Epithelial cell of esophagus (primary cell): ENCODE measurements around the gene ADAMTS17.

Experiments
- DNase-seq: peaks from one replicate; pipeline ENCODE4 v3.0.0; 2010; ENCODE audit warnings: low read depth
- H3K4me3 ChIP-seq: 2 replicates; pipeline ENCODE4 v1.5.1; 2011; ENCODE audit warnings: mild to moderate bottlenecking, low read length, control low read depth
- TF ChIP-seq, protein P1 (sequence below): IDR thresholded peaks from 2 replicates; pipeline ENCODE4 v1.5.1; 2011; ENCODE audit warnings: low read depth, mild to moderate bottlenecking, low read length, control low read depth, inconsistent platforms; ENCODE audit not compliant: insufficient read depth; ENCODE audit errors: missing control alignments

ADAMTS17 gene

DNA sequence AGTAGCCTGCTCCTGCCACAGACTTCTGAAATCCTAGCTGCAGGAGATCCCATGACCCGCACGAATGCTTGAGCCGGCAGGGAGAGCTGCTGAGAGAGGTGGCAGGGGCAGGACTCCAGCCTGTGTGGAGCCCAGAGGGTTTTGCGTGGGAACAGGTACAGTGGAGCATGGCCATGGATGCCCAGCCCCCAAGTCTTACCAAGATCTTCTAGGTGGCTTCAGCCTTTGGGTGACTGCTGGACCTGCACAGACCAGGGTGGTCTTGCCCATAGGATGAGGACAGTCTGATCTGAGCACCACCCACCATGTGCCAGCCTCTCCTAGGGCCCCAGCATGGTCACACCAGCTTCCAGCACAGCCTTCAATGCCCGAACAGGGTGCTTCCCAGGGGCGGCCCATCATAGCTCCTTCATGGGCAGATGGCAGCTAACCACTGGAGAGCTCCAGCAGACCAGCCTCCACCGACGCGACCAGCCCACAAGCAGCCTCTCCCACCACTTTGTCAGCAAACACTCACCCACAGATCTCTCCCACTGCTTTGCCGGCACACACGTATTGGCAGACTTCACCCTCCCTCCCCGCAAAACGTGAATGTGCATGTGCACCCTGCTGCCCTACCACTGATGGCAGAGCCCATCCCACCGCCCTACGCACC is 56.0 kb downstream of the ADAMTS17 start:
- no peak overlapping the region for H3K4me3 ChIP-seq
- no peak for DNase-seq
- TF ChIP-seq, protein P1, sequence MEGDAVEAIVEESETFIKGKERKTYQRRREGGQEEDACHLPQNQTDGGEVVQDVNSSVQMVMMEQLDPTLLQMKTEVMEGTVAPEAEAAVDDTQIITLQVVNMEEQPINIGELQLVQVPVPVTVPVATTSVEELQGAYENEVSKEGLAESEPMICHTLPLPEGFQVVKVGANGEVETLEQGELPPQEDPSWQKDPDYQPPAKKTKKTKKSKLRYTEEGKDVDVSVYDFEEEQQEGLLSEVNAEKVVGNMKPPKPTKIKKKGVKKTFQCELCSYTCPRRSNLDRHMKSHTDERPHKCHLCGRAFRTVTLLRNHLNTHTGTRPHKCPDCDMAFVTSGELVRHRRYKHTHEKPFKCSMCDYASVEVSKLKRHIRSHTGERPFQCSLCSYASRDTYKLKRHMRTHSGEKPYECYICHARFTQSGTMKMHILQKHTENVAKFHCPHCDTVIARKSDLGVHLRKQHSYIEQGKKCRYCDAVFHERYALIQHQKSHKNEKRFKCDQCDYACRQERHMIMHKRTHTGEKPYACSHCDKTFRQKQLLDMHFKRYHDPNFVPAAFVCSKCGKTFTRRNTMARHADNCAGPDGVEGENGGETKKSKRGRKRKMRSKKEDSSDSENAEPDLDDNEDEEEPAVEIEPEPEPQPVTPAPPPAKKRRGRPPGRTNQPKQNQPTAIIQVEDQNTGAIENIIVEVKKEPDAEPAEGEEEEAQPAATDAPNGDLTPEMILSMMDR: no peak

DNA sequence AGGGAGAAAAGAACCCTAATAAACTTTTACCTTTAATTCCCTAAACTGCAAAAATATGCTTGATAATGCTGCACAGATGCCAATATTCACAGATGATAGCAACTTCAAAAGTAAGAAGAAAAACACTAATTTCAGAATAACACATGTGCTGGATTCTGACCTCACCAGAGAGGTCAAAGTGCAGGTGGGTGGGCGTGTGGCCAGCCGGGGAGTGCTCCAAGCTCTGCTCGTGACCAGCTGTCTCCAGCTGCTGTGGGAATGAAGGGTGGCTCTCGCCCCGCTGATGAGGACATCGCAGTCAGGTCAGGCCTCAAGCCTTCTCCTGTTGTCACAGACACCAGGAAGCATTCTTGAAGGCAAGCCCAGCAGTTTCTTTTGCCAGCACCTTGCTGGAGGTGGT is 57.1 kb downstream of the ADAMTS17 start:
- TF ChIP-seq, protein P1: no peak
- no peak for DNase-seq
- H3K4me3 ChIP-seq: no peak overlapping the region

DNA sequence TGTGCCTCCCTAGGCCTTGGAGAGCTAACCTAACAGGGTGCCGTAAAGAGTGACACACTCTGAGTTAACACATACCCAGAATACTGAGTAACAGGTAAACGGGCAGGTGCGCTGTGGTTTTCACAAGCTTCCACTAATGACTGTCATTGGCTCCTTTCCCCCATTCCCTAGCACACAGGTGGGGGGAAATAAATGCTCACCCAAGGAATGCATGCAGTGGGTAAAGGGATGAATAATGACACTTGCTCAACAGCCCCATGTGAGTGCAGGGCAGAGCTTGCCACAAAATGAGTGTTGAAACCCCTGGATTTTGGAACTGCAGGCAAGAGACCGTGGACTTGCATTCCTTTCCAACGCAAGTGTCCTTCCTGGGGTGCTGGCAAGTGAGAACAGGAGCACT is 57.6 kb downstream of the ADAMTS17 start:
- TF ChIP-seq, protein P1: no peak
- no peak overlapping the region for H3K4me3 ChIP-seq
- peak; percentile 66 for DNase-seq

DNA sequence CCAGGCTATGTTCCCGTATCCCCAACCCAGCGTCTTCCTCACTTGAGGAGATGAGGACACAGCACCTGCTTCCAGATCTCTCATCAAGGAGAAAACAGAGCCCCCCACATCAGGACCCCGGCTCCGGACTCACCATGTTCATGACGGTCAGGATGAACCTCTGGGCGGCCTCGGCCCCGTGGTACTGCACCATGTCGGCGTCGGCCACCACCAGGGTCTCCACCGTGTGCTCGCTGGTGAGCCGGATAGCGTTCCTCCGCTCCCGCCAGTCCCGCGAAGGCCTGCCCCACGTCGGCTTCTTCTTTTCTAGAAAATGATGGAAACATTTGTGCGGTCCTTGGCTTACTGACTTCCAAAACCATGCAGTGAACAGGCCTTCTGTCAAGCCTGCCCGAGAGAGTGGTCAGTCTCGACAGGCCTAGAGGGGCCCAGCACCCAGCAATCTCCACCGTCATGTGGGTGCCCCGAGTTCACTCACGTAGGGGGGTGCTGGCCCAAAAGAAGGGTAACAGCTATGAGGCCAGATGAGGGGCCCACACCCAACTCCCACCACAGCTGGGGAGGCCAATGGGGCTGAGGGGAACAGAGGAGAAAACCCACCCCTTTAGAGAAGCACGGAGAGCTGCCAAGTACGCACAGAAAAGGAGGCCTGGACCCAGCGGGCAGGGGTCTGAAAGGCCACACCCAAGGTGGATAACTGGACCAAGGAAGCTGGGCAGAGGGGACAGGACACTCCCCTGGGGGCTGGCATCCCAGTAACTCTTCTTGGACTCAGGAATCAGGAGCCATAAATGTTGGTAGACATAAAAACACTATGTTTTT is 60.5 kb downstream of the ADAMTS17 start:
- DNase-seq: no peak
- no peak overlapping the region for H3K4me3 ChIP-seq
- TF ChIP-seq, protein P1: no peak

DNA sequence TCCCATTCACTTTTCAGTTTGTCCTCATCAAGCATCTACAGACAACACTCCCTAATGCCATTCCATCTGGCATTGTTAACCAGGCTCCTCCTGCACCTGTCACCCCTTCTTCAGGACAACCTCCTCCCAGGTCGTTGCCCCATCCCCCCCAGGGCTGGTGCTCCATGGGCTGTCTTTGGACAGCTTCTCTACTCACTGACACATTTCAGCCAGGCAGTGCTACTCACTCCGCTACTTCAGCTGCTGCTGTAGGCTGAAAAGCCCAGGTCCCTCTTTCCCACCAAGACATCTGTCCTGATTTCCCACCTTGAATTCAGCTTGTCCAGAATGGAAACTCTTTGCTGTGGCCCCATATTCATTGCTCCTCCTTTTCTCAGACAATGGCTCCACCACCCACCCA is 61.9 kb downstream of the ADAMTS17 start:
- TF ChIP-seq, protein P1: no peak
- no peak overlapping the region for H3K4me3 ChIP-seq
- DNase-seq: no peak

DNA sequence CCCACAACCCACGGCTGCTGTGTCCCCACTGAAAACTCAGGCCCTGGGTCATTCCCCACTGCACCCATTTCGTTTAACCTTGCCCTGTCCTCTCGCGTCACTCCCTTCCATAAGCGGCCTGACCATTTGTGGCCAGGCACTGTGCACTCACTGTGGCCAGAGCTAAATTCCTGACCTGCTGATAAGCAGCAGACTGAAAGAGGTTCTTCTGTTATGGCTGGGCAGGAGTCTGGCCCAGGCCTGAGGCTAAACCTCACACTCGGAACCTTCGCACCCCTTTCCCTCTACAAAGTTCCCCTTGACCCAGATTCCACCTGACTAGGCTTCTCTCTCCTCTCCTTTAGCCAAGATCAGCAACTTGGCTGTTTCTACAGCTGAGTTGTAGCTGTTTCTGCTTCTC is 62.3 kb downstream of the ADAMTS17 start:
- TF ChIP-seq, protein P1: no peak
- no peak for DNase-seq

More for the DNA sequence above, 62.3 kb downstream of the ADAMTS17 start:
- no peak overlapping the region for H3K4me3 ChIP-seq
